GM12878 (cell line): ENCODE measurements around the gene CENPC. TPM values are rescaled to one million over a fixed set of nuclear protein-coding genes. Genes with fewer than 3 reads are reported as not detected.

Experiments used
- ATAC-seq: fragments of 200-7000 bp; cut with Tn5 transposase; 3 replicates; pipeline ENCODE4 v1.9.1; 2020; ENCODE audit warnings: mild to moderate bottlenecking, moderate library complexity
- BruUV-seq: library from RNA; stranded (reverse); fragments of 400-500 nt; replicated peaks from 2 replicates; lab custom pipeline; 2021; lab: Mats Ljungman, UMichigan
- CTCF ChIA-PET: fragments of 300-600 bp; sonication (Branson Sonifier 250); formaldehyde crosslinking; extraction: SDS; loops from one replicate; lab custom pipeline; 2021; ENCODE audit warnings: inconsistent platforms; lab: Yijun Ruan, JAX
- POLR2A ChIA-PET: fragments of 350-600 bp; formaldehyde crosslinking; extraction: SDS; loops from one replicate; lab custom pipeline; 2021; ENCODE audit warnings: inconsistent platforms; lab: Charles Lee
- RAD21 ChIA-PET: fragments of 300-600 bp; sonication (Branson Sonifier 250); formaldehyde crosslinking; loops from one replicate; lab custom pipeline; 2023; ENCODE audit warnings: antibody characterized with exemption; ENCODE audit not compliant: unreplicated experiment; lab: Charles Lee
- SMC1A ChIA-PET: fragments of 300-600 bp; sonication (Branson Sonifier 250); formaldehyde crosslinking; loops from one replicate; lab custom pipeline; 2023; ENCODE audit not compliant: unreplicated experiment, uncharacterized antibody; lab: Charles Lee
- DNase-seq: peaks from one replicate; pipeline ENCODE4 v3.0.0-alpha.2; 2011; ENCODE audit warnings: low read depth, low spot score
- FAIRE-seq: peaks from 3 replicates; lab custom pipeline; 2011; peaks lifted over from hg19 to GRCh38; lab: Jason Lieb, UNC
- H2AFZ ChIP-seq: 2 replicates; pipeline ENCODE4 v1.6.0; 2011; ENCODE audit warnings: low read depth, low read length, control low read depth; ENCODE audit not compliant: control insufficient read depth
- H3K27ac ChIP-seq: 2 replicates; pipeline ENCODE4 v1.5.1; 2011; ENCODE audit warnings: control low read depth; ENCODE audit not compliant: control insufficient read depth, insufficient read depth
- H3K27me3 ChIP-seq, 2 experiments: replicated peaks in 1 of 2; 2 replicates each; pipeline versions ENCODE4 v1.6.0 to v1.6.1; 2011; ENCODE audit warnings: low read length in 1 of 2; ENCODE audit not compliant: control insufficient read depth in 2 of 2, insufficient read depth in 2 of 2
- H3K36me3 ChIP-seq, 2 experiments: 2 replicates each; pipeline ENCODE4 v1.5.1; 2011; ENCODE audit warnings: low read length in 1 of 2; ENCODE audit not compliant: control insufficient read depth in 2 of 2, insufficient read depth in 2 of 2
- H3K4me1 ChIP-seq: 2 replicates; pipeline ENCODE4 v1.6.1; 2011; ENCODE audit warnings: mild to moderate bottlenecking, low read length, moderate library complexity, mixed read lengths; ENCODE audit not compliant: control insufficient read depth, insufficient read depth
- H3K4me2 ChIP-seq: 2 replicates; pipeline ENCODE4 v1.6.0; 2011; ENCODE audit warnings: control low read depth; ENCODE audit not compliant: control insufficient read depth, insufficient read depth
- H3K4me3 ChIP-seq: fragments of 200-600 bp; sonication (generic); 2 replicates; pipeline ENCODE4 v1.5.1; 2016
- H3K79me2 ChIP-seq: 2 replicates; pipeline ENCODE4 v1.6.0; 2011; ENCODE audit warnings: low read length; ENCODE audit not compliant: control insufficient read depth, insufficient read depth
- H3K9ac ChIP-seq: 2 replicates; pipeline ENCODE4 v1.8.0; 2011; ENCODE audit warnings: low read length, control low read depth, mixed read lengths; ENCODE audit not compliant: control insufficient read depth, insufficient read depth
- H3K9me3 ChIP-seq: replicated peaks from 3 replicates; pipeline ENCODE4 v1.5.1; 2011; ENCODE audit warnings: mild to moderate bottlenecking, low read length; ENCODE audit not compliant: control insufficient read depth, insufficient read depth
- H4K20me1 ChIP-seq: 2 replicates; pipeline ENCODE4 v1.6.0; 2011; ENCODE audit not compliant: control insufficient read depth, insufficient read depth
- BACH1 ChIP-seq: fragments of 450-650 bp; IDR thresholded peaks from 2 replicates; pipeline ENCODE4 v1.6.1; 2017; ENCODE audit warnings: mild to moderate bottlenecking, borderline replicate concordance
- CEBPZ ChIP-seq: fragments of 150-350 bp; IDR thresholded peaks from 2 replicates; pipeline ENCODE4 v1.6.1; 2016; ENCODE audit warnings: low read depth, low read length
- CTCF ChIP-seq, 3 experiments: IDR thresholded peaks in 2 of 3; conservative IDR thresholded peaks in 1 of 3; 2 replicates each; pipeline ENCODE4 v1.5.1; 2011; ENCODE audit warnings: low read depth in 3 of 3, low read length in 3 of 3, mild to moderate bottlenecking in 3 of 3, control low read depth in 2 of 3, moderate library complexity in 2 of 3, inconsistent platforms in 1 of 3, mixed read lengths in 1 of 3; ENCODE audit not compliant: control insufficient read depth in 2 of 3, insufficient read depth in 1 of 3; ENCODE audit errors: extremely low read depth in 1 of 3
- E2F4 ChIP-seq: IDR thresholded peaks from 2 replicates; pipeline ENCODE4 v1.6.1; 2012; ENCODE audit warnings: low read depth, low read length, improper control_type of control experiment
- E2F8 ChIP-seq: fragments of 450-650 bp; IDR thresholded peaks from 2 replicates; pipeline ENCODE4 v1.6.1; 2018; ENCODE audit warnings: mild to moderate bottlenecking, low read depth, moderate library complexity; ENCODE audit not compliant: partially characterized antibody
- MTA3 ChIP-seq: IDR thresholded peaks from 2 replicates; pipeline ENCODE4 v1.6.1; 2012; ENCODE audit warnings: low read length, inconsistent platforms, borderline replicate concordance
- REST ChIP-seq: IDR thresholded peaks from 2 replicates; pipeline ENCODE4 v1.6.1; 2012; ENCODE audit warnings: mild to moderate bottlenecking, low read depth, low read length
- SIX5 ChIP-seq: IDR thresholded peaks from 2 replicates; pipeline ENCODE4 v1.6.1; 2011; ENCODE audit warnings: mild to moderate bottlenecking, low read depth, low read length, moderate library complexity; ENCODE audit not compliant: severe bottlenecking
- SUPT20H ChIP-seq: IDR thresholded peaks from 2 replicates; pipeline ENCODE4 v1.6.1; 2011; ENCODE audit warnings: low read depth, mild to moderate bottlenecking, low read length, moderate library complexity, borderline replicate concordance; ENCODE audit not compliant: control insufficient read depth
- SUZ12 ChIP-seq: fragments of 200-600 bp; sonication (generic); IDR thresholded peaks from one replicate; pipeline ENCODE4 v1.6.1; 2018; ENCODE audit warnings: antibody characterized with exemption, mild to moderate bottlenecking; ENCODE audit not compliant: unreplicated experiment
- WGBS: methylation state at CpG from one replicate; pipeline ENCODE4 v1.1.6; 2016; ENCODE audit warnings: low lambda C conversion rate; ENCODE audit not compliant: insufficient replicate concordance, insufficient coverage; ENCODE audit errors: missing lambda C conversion rate; 5-methylcytosine and 5-hydroxymethylcytosine counted together
- in situ Hi-C: fragments of 300-500 bp; cut with MboI; formaldehyde crosslinking; loops from 9 replicates; pipeline ENCODE4 v1.14.3; 2018; ENCODE audit warnings: mixed read lengths
- intact Hi-C: fragments of 100-400 bp; cut with micrococcal nuclease; formaldehyde crosslinking; loops from one replicate; pipeline ENCODE4 v1.14.2; 2022; ENCODE audit not compliant: unreplicated experiment
- polyA plus RNA-seq, 11 experiments: library from polyadenylated mRNA; depleted of rRNA in 4 of 11; unstranded in 6 of 11; stranded (reverse) in 5 of 11; fragments of >200 nt; fragmentation: Nextera tagmentation in 4 of 11; fragmentation: Illumina TruSeq in 1 of 11; extraction: Ambion mirVana in 4 of 11; extraction: Trizol in 1 of 11; gene quantifications; 1 replicate in 1 of 11; 2 replicates in 10 of 11; pipeline versions ENCODE4 v1.2.1 to v1.2.3, GENCODE V29; 2011 to 2016; ENCODE audit warnings: inconsistent platforms in 2 of 11, missing spikeins in 2 of 11, low read depth in 1 of 11
- total RNA-seq, 4 experiments: library from RNA; depleted of rRNA in 3 of 4; stranded (reverse); fragments of >200 nt in 3 of 4; fragmentation: Illumina TruSeq in 1 of 4; extraction: Trizol in 1 of 4; gene quantifications; 2 replicates each; pipeline versions ENCODE4 v1.2.1 to v1.2.3, GENCODE V29; 2013 to 2021

The CENPC gene
- total and polyA plus RNA-seq, 10 of the 15 experiments (the other 5 are each of a cell fraction or from before 2014, with no cell fraction given) = 13.1 to 34.9 (median 20.3) TPM

- H3K79me2 ChIP-seq = no peaks in the 10 kb centered on the region
- no peaks in the 10 kb centered on the region for H3K27me3 ChIP-seq
- 95% methylated on average over 1 of the region's 1 CpG for WGBS
- H3K9ac ChIP-seq = no peak overlapping the region
- SMC1A ChIA-PET = interaction anchor here (0.6 kb wide), 1 partner anchor 104 kb away, joined by 3 read pairs; no protein-coding TSS in a partner anchor
- intact Hi-C loops (no loop called here), in situ Hi-C loops (no loop called here)
- H3K4me1 ChIP-seq = no peaks in the 10 kb centered on the region
- RAD21 ChIA-PET = no interaction called here
- no peak overlapping the region for H3K27ac ChIP-seq
- POLR2A ChIA-PET = no interaction called here
- H3K4me2 ChIP-seq = no peak overlapping the region
- H4K20me1 ChIP-seq = no peaks in the 10 kb centered on the region
- no peaks in the 10 kb centered on the region for H3K36me3 ChIP-seq
- H3K4me3 ChIP-seq = no peak overlapping the region
- H3K9me3 ChIP-seq = no peaks in the 10 kb centered on the region
- no TSS peak for BruUV-seq
- ATAC-seq (no peak), FAIRE-seq (no peak), DNase-seq (no peak)
- CTCF ChIA-PET = no interaction called here
- no peak overlapping the region for H2AFZ ChIP-seq
- TF ChIP-seq REST (no peak), SIX5 (no peak), E2F4 (no peak), E2F8 (no peak), SUZ12 (no peak), CTCF (IDR thresholded peaks at IDR 0.05 in 2 of 3, conservative IDR thresholded peaks at IDR 0.05 in 1 of 3; ENCODE audit: control insufficient read depth in 2 of 3, extremely low read depth in 1 of 3, insufficient read depth in 1 of 3, low read depth in 3 of 3, low read length in 3 of 3) (no peak), SUPT20H (no peak), CEBPZ (no peak), BACH1 (no peak), MTA3 (no peak)
These were observed 98.5 kb downstream of the CENPC start for GRCh38 chr4:67446811-67447210.
